IMR-90 (cell line): Measurements from ENCODE around the gene TAS2R4. TPM values are rescaled to one million over a fixed set of nuclear protein-coding genes. Genes with fewer than 3 reads are reported as not detected.

Experiments
- ATAC-seq: fragments of 200-7000 bp; cut with Tn5 transposase; 2 replicates; pipeline ENCODE4 v1.9.1; 2020; ENCODE audit warnings: low read depth, mild to moderate bottlenecking, moderate library complexity
- BruUV-seq: library from RNA; stranded (reverse); fragments of 400-500 nt; replicated peaks from 2 replicates; lab custom pipeline; 2021; lab: Mats Ljungman, UMichigan
- CTCF ChIA-PET: fragments of 300-600 bp; formaldehyde crosslinking; extraction: SDS; loops from one replicate; lab custom pipeline; 2021; ENCODE audit warnings: antibody characterized with exemption; lab: Yijun Ruan, JAX
- POLR2A ChIA-PET: fragments of 300-600 bp; sonication (Branson Sonifier 250); formaldehyde crosslinking; loops from one replicate; lab custom pipeline; 2022; ENCODE audit warnings: antibody characterized with exemption; ENCODE audit not compliant: unreplicated experiment; lab: Charles Lee
- DNase-seq: peaks from one replicate; pipeline ENCODE4 v3.0.0; 2013
- H2AFZ ChIP-seq: replicated peaks from 2 replicates; pipeline ENCODE3; 2013; ENCODE audit warnings: low read length, mild to moderate bottlenecking; ENCODE audit not compliant: poor library complexity
- H2AK5ac ChIP-seq: 2 replicates; pipeline ENCODE4 v1.6.1; 2013; ENCODE audit warnings: low read depth, low read length, inconsistent platforms
- H2AK9ac ChIP-seq: replicated peaks from 2 replicates; pipeline ENCODE3; 2013; ENCODE audit warnings: mild to moderate bottlenecking, low read depth, low read length, moderate library complexity; ENCODE audit not compliant: poor library complexity
- H2BK120ac ChIP-seq: 2 replicates; pipeline ENCODE4 v1.6.1; 2013; ENCODE audit warnings: low read depth, low read length, inconsistent platforms
- H2BK15ac ChIP-seq: 3 replicates; pipeline ENCODE4 v1.6.1; 2013; ENCODE audit warnings: low read depth, low read length, inconsistent platforms
- H2BK20ac ChIP-seq: 2 replicates; pipeline ENCODE4 v1.6.1; 2013; ENCODE audit warnings: low read depth, mild to moderate bottlenecking, inconsistent platforms, low read length, moderate library complexity
- H2BK5ac ChIP-seq: 2 replicates; pipeline ENCODE4 v1.6.1; 2013; ENCODE audit warnings: mild to moderate bottlenecking, low read depth, low read length, inconsistent platforms; ENCODE audit not compliant: poor library complexity, severe bottlenecking
- H3K14ac ChIP-seq: replicated peaks from 2 replicates; pipeline ENCODE4 v1.6.1; 2013; ENCODE audit warnings: low read depth, low read length, inconsistent platforms
- H3K18ac ChIP-seq: 2 replicates; pipeline ENCODE4 v1.6.1; 2013; ENCODE audit warnings: low read depth, low read length, control low read depth
- H3K23ac ChIP-seq: 2 replicates; pipeline ENCODE4 v1.6.1; 2013; ENCODE audit warnings: low read depth, low read length, inconsistent platforms
- H3K27ac ChIP-seq: 2 replicates; pipeline ENCODE4 v1.5.1; 2013; ENCODE audit warnings: mild to moderate bottlenecking, control low read depth, low read length; ENCODE audit not compliant: insufficient read depth
- H3K27me3 ChIP-seq: 2 replicates; pipeline ENCODE4 v1.6.1; 2013; ENCODE audit warnings: low read length; ENCODE audit not compliant: control insufficient read depth, insufficient read depth
- H3K36me3 ChIP-seq: 2 replicates; pipeline ENCODE4 v1.6.1; 2013; ENCODE audit warnings: low read length, mixed read lengths; ENCODE audit not compliant: control insufficient read depth, insufficient read depth
- H3K4ac ChIP-seq: 2 replicates; pipeline ENCODE4 v1.6.1; 2013; ENCODE audit warnings: low read depth, low read length, inconsistent platforms
- H3K4me1 ChIP-seq: 2 replicates; pipeline ENCODE4 v1.6.1; 2013; ENCODE audit warnings: low read length, mixed read lengths; ENCODE audit not compliant: control insufficient read depth, insufficient read depth
- H3K4me2 ChIP-seq: 2 replicates; pipeline ENCODE4 v1.6.1; 2013; ENCODE audit warnings: low read depth, mild to moderate bottlenecking, control low read depth, low read length, moderate library complexity
- H3K4me3 ChIP-seq: 2 replicates; pipeline ENCODE4 v1.5.1; 2013; ENCODE audit warnings: low read depth, mild to moderate bottlenecking, control low read depth, low read length, moderate library complexity; ENCODE audit not compliant: insufficient read depth
- H3K56ac ChIP-seq: 2 replicates; pipeline ENCODE4 v1.6.1; 2013; ENCODE audit warnings: low read length, inconsistent platforms; ENCODE audit not compliant: insufficient read depth; ENCODE audit errors: extremely low read depth
- H3K79me1 ChIP-seq, 2 experiments: 2 replicates each; pipeline ENCODE4 v1.6.1; 2013; ENCODE audit warnings: low read length in 2 of 2, inconsistent platforms in 1 of 2, low read depth in 1 of 2
- H3K9ac ChIP-seq: 2 replicates; pipeline ENCODE4 v1.6.1; 2013; ENCODE audit warnings: low read depth, low read length, control low read depth
- H3K9me1 ChIP-seq: 2 replicates; pipeline ENCODE4 v1.6.1; 2013; ENCODE audit warnings: low read length, inconsistent platforms; ENCODE audit not compliant: insufficient read depth
- H3K9me3 ChIP-seq: 2 replicates; pipeline ENCODE4 v1.6.1; 2013; ENCODE audit warnings: low read length; ENCODE audit not compliant: control insufficient read depth, insufficient read depth
- H4K20me1 ChIP-seq: 2 replicates; pipeline ENCODE4 v1.6.1; 2013; ENCODE audit warnings: low read length, inconsistent platforms; ENCODE audit not compliant: insufficient read depth
- H4K5ac ChIP-seq: 2 replicates; pipeline ENCODE4 v1.6.1; 2013; ENCODE audit warnings: mild to moderate bottlenecking, low read depth, low read length, control low read depth
- H4K8ac ChIP-seq, 2 experiments: 2 replicates each; pipeline ENCODE4 v1.6.1; 2013; ENCODE audit warnings: low read depth in 2 of 2, low read length in 2 of 2, control low read depth in 1 of 2, inconsistent platforms in 1 of 2
- H4K91ac ChIP-seq: 2 replicates; pipeline ENCODE4 v1.6.1; 2013; ENCODE audit warnings: low read depth, low read length, inconsistent platforms; ENCODE audit not compliant: insufficient read depth
- CHD1 ChIP-seq: IDR thresholded peaks from 2 replicates; pipeline ENCODE4 v1.6.1; 2012; ENCODE audit warnings: low read depth, low read length, improper control_type of control experiment
- MAZ ChIP-seq: IDR thresholded peaks from 2 replicates; pipeline ENCODE4 v1.6.1; 2012; ENCODE audit warnings: low read depth, mild to moderate bottlenecking, low read length, improper control_type of control experiment, moderate library complexity, borderline replicate concordance
- MXI1 ChIP-seq: IDR thresholded peaks from 2 replicates; pipeline ENCODE4 v1.6.1; 2012; ENCODE audit warnings: low read depth, mild to moderate bottlenecking, low read length, moderate library complexity, borderline replicate concordance
- NFE2L2 ChIP-seq: fragments of 150-350 bp; IDR thresholded peaks from 2 replicates; pipeline ENCODE4 v1.6.1; 2016; ENCODE audit warnings: low read depth, mild to moderate bottlenecking, low read length
- RAD21 ChIP-seq: IDR thresholded peaks from 2 replicates; pipeline ENCODE4 v1.6.1; 2012; ENCODE audit warnings: low read length, improper control_type of control experiment
- RFX5 ChIP-seq: IDR thresholded peaks from 2 replicates; pipeline ENCODE4 v1.8.0; 2012; ENCODE audit warnings: low read depth, mild to moderate bottlenecking, low read length, moderate library complexity
- SMC3 ChIP-seq: fragments of 150-350 bp; IDR thresholded peaks from 2 replicates; pipeline ENCODE4 v1.6.1; 2016; ENCODE audit warnings: low read depth, mild to moderate bottlenecking, antibody characterized with exemption, low read length, moderate library complexity
- WGBS, 2 experiments: methylation state at CpG; one replicate each; pipeline versions ENCODE4 v1.1.5 to v1.1.7; 2013; ENCODE audit warnings: missing lambda C conversion rate in 2 of 2; ENCODE audit not compliant: insufficient read length in 1 of 2; ENCODE audit errors: extremely low coverage in 2 of 2; 5-methylcytosine and 5-hydroxymethylcytosine counted together
- dilution Hi-C: fragments of 300-500 bp; cut with HindIII; formaldehyde crosslinking; loops from one replicate; pipeline ENCODE4 v1.14.3; 2018; ENCODE audit warnings: low sequenced_read_pairs; ENCODE audit not compliant: unreplicated experiment
- in situ Hi-C: fragments of 300-500 bp; cut with MboI; formaldehyde crosslinking; loops from 3 replicates; pipeline ENCODE4 v1.14.3; 2019; ENCODE audit warnings: low sequenced_read_pairs, inconsistent platforms, mixed read lengths
- intact Hi-C: fragments of 100-400 bp; cut with micrococcal nuclease; formaldehyde crosslinking; loops from 2 replicates; pipeline ENCODE4 v1.10.0; 2022
- polyA plus RNA-seq, 3 experiments: library from polyadenylated mRNA; depleted of rRNA; stranded (reverse); fragments of >200 nt; gene quantifications; 2 replicates each; pipeline ENCODE4 v1.2.3, GENCODE V29; 2012; ENCODE audit warnings: low replicate concordance in 1 of 3
- total RNA-seq: library from RNA; depleted of rRNA; stranded (reverse); fragments of >200 nt; gene quantifications from 2 replicates; pipeline ENCODE4 v1.2.3, GENCODE V29; 2012
- TF ChIP-seq, protein P1 (sequence below): fragments of 150-350 bp; IDR thresholded peaks from 2 replicates; pipeline ENCODE4 v1.6.1; 2016; ENCODE audit warnings: low read depth, mild to moderate bottlenecking, low read length, moderate library complexity, borderline replicate concordance
- TF ChIP-seq, protein P2 (sequence below): conservative IDR thresholded peaks from 2 replicates; pipeline ENCODE4 v1.5.1; 2012; ENCODE audit warnings: mild to moderate bottlenecking, low read depth, low read length, improper control_type of control experiment

The TAS2R4 gene
- total and polyA plus RNA-seq, 2 of the 4 experiments (the other 2 are of a cell fraction): 0.14 to 0.18 TPM

DNA sequence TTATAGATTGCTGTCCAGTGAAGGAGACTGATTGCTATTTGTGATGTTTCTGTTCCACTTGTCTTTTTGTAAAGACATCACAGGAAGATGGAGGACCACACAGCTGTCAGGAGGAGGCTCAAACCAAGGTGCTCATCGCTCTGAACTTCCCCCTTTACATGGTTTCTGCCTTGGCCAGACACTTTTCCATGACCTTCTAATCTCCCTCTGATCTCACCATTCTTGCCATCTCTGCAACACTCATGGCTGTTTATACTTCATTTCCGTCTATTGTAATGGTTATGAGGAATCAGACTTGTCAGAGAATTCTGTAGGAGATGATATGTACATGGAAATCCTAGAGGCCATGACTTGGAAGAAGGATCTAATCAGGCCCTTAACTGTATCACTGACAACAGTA lies 11.8 kb downstream of the TAS2R4 start:
- H3K27ac ChIP-seq: no peak overlapping the region
- DNase-seq (no peak), ATAC-seq (no peak)
- WGBS, 2 experiments: no CpG with 5 or more reads among the region's 2 CpGs
- no peak overlapping the region for H3K4ac ChIP-seq
- H3K27me3 ChIP-seq: no peaks in the 10 kb centered on the region
- no peak overlapping the region for H2BK5ac ChIP-seq
- TF ChIP-seq CHD1 (no peak), RFX5 (no peak), RAD21 (no peak), MAZ (no peak), MXI1 (no peak), SMC3 (no peak), NFE2L2 (no peak)
- TF ChIP-seq, protein P1, sequence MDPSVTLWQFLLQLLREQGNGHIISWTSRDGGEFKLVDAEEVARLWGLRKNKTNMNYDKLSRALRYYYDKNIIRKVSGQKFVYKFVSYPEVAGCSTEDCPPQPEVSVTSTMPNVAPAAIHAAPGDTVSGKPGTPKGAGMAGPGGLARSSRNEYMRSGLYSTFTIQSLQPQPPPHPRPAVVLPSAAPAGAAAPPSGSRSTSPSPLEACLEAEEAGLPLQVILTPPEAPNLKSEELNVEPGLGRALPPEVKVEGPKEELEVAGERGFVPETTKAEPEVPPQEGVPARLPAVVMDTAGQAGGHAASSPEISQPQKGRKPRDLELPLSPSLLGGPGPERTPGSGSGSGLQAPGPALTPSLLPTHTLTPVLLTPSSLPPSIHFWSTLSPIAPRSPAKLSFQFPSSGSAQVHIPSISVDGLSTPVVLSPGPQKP: no peak
- TF ChIP-seq, protein P2, sequence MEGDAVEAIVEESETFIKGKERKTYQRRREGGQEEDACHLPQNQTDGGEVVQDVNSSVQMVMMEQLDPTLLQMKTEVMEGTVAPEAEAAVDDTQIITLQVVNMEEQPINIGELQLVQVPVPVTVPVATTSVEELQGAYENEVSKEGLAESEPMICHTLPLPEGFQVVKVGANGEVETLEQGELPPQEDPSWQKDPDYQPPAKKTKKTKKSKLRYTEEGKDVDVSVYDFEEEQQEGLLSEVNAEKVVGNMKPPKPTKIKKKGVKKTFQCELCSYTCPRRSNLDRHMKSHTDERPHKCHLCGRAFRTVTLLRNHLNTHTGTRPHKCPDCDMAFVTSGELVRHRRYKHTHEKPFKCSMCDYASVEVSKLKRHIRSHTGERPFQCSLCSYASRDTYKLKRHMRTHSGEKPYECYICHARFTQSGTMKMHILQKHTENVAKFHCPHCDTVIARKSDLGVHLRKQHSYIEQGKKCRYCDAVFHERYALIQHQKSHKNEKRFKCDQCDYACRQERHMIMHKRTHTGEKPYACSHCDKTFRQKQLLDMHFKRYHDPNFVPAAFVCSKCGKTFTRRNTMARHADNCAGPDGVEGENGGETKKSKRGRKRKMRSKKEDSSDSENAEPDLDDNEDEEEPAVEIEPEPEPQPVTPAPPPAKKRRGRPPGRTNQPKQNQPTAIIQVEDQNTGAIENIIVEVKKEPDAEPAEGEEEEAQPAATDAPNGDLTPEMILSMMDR: no peak
- ChIA-PET CTCF (no interaction called here), POLR2A (no interaction called here)
- no peak overlapping the region for H2AFZ ChIP-seq
- in situ Hi-C loops (no loop called here), intact Hi-C loops (no loop called here), dilution Hi-C loops (no loop called here)
- H3K23ac ChIP-seq: no peak overlapping the region
- BruUV-seq: no TSS peak
- H3K14ac ChIP-seq: no peak overlapping the region
- H3K9ac ChIP-seq: no peak overlapping the region
- H2BK15ac ChIP-seq: no peak overlapping the region
- no peak overlapping the region for H4K5ac ChIP-seq
- no peaks in the 10 kb centered on the region for H4K20me1 ChIP-seq
- no peaks in the 10 kb centered on the region for H3K9me3 ChIP-seq
- H3K4me2 ChIP-seq: no peak overlapping the region
- H2AK5ac ChIP-seq: no peak overlapping the region
- no peaks in the 10 kb centered on the region for H3K9me1 ChIP-seq
- no peaks in the 10 kb centered on the region for H3K79me1 ChIP-seq
- H4K91ac ChIP-seq: no peak overlapping the region
- no peak overlapping the region for H2AK9ac ChIP-seq
- no peak overlapping the region for H3K18ac ChIP-seq
- H3K56ac ChIP-seq: no peak overlapping the region
- no peak overlapping the region for H4K8ac ChIP-seq
- H2BK120ac ChIP-seq: no peak overlapping the region
- no peaks in the 10 kb centered on the region for H3K36me3 ChIP-seq
- H3K4me1 ChIP-seq: no peaks in the 10 kb centered on the region
- H3K4me3 ChIP-seq: no peak overlapping the region
- H2BK20ac ChIP-seq: no peak overlapping the region
